ENCODE results near the gene RIPOR3. TPM values are rescaled to one million over a fixed set of nuclear protein-coding genes. Genes with fewer than 3 reads are reported as not detected.
A peak's percentile ranks its signal among the peaks of the same experiment; 100 is the strongest.

Gene RIPOR3
- total RNA-seq, 1 experiment from 2014 or later: 1.1 TPM

DNA sequence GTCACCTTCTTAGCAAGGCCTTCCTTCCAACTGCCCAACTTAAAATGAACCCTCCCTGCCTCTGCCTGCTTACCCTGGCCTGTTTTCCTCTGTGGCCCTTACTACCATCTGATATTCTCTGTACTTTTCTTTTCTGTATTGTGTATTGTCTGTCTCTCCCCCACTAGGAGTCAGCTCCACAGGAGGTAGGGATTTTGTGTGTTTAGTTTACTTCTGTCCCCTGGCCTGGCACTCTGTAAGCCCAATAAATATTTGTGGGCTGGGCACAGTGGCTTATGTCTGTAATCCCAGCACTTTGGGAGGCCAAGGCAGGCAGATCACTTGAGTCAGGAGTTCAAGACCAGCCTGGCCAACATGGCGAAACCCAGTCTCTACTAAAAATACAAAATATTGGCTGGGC, 72.8 kb downstream of the RIPOR3 start:
- H3K36me3 ChIP-seq (replicated peaks; ENCODE audit: control insufficient read depth, insufficient read depth, low read length): no peaks in the 10 kb centered on the region

DNA sequence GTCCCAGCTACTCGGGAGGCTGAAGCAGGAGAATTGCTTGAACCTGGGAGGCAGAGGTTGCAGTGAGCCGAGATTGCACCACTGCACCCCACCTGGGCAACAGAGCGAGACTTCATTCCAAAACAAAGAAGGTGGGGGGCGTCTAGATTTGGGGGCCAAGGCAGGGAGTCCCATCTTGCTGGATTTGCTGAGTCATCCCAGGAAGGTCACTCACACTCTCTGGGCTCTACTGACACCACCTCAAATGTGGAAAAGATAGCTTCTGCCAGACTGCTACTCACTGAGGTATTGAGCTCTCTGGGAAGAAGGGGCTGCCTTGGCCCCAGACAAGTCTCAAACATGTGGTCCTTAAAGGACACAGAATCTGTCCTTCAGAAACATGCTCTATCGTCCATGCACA, 74.3 kb downstream of the RIPOR3 start:
- H3K27me3 ChIP-seq (ENCODE audit: control insufficient read depth, insufficient read depth, low read length): no peaks in the 10 kb centered on the region
- no peak for DNase-seq

More for the DNA sequence above, 72.8 kb downstream of the RIPOR3 start:
- DNase-seq: no peak
- Histone ChIP-seq H3K27me3 (ENCODE audit: control insufficient read depth, insufficient read depth, low read length) (no peaks in the 10 kb centered on the region), H3K4me3 (ENCODE audit: insufficient read depth, low read depth, low read length) (no peak overlapping the region)

GRCh38 chr20:50615407-50615806, 75.9 kb downstream of the RIPOR3 start:
- no peaks in the 10 kb centered on the region for H3K27me3 ChIP-seq (ENCODE audit: control insufficient read depth, insufficient read depth, low read length)
- DNase-seq: no peak
- H3K4me3 ChIP-seq (ENCODE audit: insufficient read depth, low read depth, low read length): no peak overlapping the region
- H3K36me3 ChIP-seq (replicated peaks; ENCODE audit: control insufficient read depth, insufficient read depth, low read length): no peaks in the 10 kb centered on the region

More for the DNA sequence above, 74.3 kb downstream of the RIPOR3 start:
- H3K36me3 ChIP-seq (replicated peaks; ENCODE audit: control insufficient read depth, insufficient read depth, low read length): no peaks in the 10 kb centered on the region
- no peak overlapping the region for H3K4me3 ChIP-seq (ENCODE audit: insufficient read depth, low read depth, low read length)

DNA sequence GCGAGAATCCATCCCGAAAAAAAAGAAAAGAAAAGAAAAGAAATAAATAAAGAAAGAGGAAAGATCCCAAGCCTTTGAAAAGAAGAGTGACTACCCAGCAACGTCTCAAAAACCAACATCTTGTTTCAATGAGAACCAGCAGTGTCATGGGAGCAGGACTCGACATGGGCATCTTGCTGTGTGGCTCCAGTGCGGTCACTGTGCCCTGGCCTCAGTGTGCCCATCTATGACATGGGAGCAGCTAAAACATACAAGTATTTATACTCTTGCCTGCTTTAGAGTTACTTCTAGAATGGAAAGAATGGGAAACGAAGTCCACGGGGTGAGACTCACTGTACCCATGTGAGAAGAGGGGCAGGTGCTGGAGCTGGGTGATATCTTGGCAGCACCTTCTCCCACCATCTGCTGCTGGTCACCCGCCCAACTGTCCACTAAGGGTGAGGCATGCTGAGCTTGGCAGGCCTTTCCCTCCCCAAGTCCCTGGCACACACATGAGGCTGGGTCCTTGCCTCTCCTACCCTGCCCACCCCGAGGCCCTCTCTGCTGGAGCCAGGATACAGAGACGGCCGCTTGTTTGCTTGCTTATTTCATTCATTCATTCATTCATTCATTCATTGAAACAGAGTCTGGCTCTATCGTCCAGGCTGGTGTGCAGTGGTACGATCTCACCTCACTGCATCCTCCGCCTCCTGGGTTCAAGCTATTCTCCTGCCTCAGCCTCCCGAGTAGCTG, 77.7 kb downstream of the RIPOR3 start:
- DNase-seq: no peak
- H3K36me3 ChIP-seq (replicated peaks; ENCODE audit: control insufficient read depth, insufficient read depth, low read length): no peaks in the 10 kb centered on the region
- H3K27me3 ChIP-seq (ENCODE audit: control insufficient read depth, insufficient read depth, low read length): no peaks in the 10 kb centered on the region
- no peak overlapping the region for H3K4me3 ChIP-seq (ENCODE audit: insufficient read depth, low read depth, low read length)

DNA sequence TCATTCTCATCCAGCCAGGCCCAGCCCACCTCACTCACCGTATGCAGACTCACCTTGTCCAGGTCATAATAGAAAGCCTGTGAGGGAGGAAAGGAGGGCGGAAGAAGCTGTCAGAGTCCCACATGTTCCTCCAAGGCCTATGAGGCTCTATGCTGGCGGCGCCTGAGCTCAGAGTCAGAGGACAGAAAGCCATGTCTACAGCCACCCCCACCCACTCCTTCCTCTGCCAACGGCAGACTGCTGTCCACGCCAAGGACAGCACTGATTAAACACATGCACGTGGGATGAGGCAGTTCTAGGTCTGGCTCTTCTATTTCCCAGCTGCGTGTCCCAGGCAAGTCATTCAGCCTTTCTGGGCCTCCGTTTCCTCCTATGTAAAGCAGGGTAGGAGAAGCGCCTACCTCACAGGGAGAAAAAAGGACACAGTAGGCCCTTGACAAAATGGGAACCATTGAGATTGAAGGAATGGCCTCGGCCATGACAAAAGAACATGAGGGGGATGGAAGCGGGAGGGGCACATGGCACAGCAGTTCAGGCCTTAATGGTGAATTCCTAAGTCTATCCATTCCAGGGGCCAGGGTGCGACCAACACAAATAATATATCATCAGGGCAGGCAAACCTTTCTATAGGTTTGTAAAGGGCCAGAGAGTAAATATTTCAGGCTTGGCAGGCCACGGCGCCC, 80.1 kb downstream of the RIPOR3 start:
- Histone ChIP-seq H3K4me3 (ENCODE audit: insufficient read depth, low read depth, low read length) (no peak overlapping the region), H3K27me3 (ENCODE audit: control insufficient read depth, insufficient read depth, low read length) (no peaks in the 10 kb centered on the region), H3K36me3 (replicated peaks; ENCODE audit: control insufficient read depth, insufficient read depth, low read length) (no peaks in the 10 kb centered on the region)
- DNase-seq: peak; percentile 57

- DNase-seq: peak; percentile 61
- no peaks in the 10 kb centered on the region for H3K36me3 ChIP-seq (replicated peaks; ENCODE audit: control insufficient read depth, insufficient read depth, low read length)
Observed at GRCh38 chr20:50610212-50610718, 81.1 kb downstream of the RIPOR3 start.

DNA sequence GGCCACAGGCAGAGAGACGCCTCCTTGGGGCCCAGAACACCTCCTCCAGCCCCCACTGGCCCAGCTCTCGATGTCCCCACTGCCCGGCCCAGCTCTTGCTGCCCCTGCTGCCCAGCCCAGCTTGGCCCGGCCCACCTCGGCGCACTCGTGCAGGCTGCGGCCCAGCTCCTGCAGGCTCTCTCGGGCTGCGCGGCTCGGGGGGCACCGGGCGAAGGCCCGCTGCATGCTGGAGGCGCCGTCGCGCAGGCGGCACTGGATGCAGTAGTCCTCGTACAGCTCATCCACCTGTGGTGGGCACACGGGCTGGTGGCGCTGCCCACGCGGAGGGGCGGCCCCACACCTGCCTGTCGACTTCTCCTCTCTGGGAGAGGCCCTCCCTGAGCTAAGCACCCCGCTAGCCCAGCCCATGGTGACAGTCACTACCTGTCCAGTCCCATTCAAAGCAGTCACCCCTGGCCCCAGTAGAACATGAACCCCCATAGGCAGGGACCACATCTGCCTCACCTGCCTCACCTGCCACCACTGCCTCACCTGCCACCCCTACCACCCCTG, 81.8 kb downstream of the RIPOR3 start:
- Histone ChIP-seq H3K27me3 (ENCODE audit: control insufficient read depth, insufficient read depth, low read length) (no peaks in the 10 kb centered on the region), H3K4me3 (ENCODE audit: insufficient read depth, low read depth, low read length) (no peak overlapping the region), H3K36me3 (replicated peaks; ENCODE audit: control insufficient read depth, insufficient read depth, low read length) (no peaks in the 10 kb centered on the region)
- DNase-seq: peak; percentile 64

More at GRCh38 chr20:50610212-50610718, 81.1 kb downstream of the RIPOR3 start:
- Histone ChIP-seq H3K27me3 (ENCODE audit: control insufficient read depth, insufficient read depth, low read length) (no peaks in the 10 kb centered on the region), H3K4me3 (ENCODE audit: insufficient read depth, low read depth, low read length) (no peak overlapping the region)

GRCh38 chr20:50608750-50609104, 82.6 kb downstream of the RIPOR3 start:
- H3K4me3 ChIP-seq (ENCODE audit: insufficient read depth, low read depth, low read length): no peak overlapping the region
- DNase-seq: no peak
- no peaks in the 10 kb centered on the region for H3K27me3 ChIP-seq (ENCODE audit: control insufficient read depth, insufficient read depth, low read length)
- H3K36me3 ChIP-seq (replicated peaks; ENCODE audit: control insufficient read depth, insufficient read depth, low read length): no peaks in the 10 kb centered on the region

DNA sequence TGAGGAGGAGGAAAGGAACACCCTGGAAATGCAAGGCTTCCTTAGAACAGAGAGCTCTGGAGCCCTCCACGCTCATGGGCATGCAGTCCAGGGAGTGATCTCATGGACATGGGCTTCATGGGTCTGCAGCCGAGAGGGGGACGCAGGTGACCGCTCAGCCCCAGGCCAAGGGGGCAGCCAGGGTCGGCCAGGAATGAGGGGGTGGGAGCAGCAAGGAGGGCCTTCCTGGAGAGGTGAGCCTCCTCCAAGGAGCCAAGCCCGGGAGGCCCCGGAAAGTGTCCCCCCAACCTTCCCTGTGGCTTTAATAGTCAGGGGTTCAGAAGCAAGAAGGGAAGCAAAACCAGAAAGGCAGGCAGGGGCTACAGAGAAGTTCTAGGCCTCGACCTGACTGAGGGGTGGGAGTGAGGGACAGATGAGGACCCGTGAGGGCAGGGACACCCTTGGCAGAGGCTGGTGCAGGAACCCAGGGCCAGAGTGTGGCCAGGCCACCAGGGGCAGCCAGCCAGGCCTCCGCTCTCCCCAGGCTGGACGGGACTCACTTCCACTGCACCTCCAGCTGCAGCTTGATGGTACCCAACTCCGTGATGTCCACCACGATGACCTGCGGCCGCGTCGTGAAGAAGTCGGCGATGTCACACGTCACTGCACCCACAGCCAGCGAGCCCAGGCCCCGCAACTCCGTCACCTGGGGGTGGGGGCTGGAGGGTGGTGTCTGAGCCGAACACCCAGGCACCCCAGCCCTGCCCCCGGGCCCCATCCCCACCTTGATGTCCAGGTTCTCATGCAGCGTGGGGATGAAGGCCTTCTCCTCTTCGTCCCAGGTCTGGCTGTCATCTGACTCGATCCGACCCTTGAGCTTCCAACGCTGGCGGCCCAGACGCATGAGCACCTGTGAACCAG, 83.2 kb downstream of the RIPOR3 start:
- Histone ChIP-seq H3K36me3 (replicated peaks; ENCODE audit: control insufficient read depth, insufficient read depth, low read length) (no peaks in the 10 kb centered on the region), H3K27me3 (ENCODE audit: control insufficient read depth, insufficient read depth, low read length) (no peaks in the 10 kb centered on the region), H3K4me3 (ENCODE audit: insufficient read depth, low read depth, low read length) (no peak overlapping the region)
- DNase-seq: peak; percentile 58

- Histone ChIP-seq H3K4me3 (ENCODE audit: insufficient read depth, low read depth, low read length) (no peak overlapping the region), H3K27me3 (ENCODE audit: control insufficient read depth, insufficient read depth, low read length) (no peaks in the 10 kb centered on the region), H3K36me3 (replicated peaks; ENCODE audit: control insufficient read depth, insufficient read depth, low read length) (no peaks in the 10 kb centered on the region)
- no peak for DNase-seq
Observed at GRCh38 chr20:50607436-50607835, 83.9 kb downstream of the RIPOR3 start.

GRCh38 chr20:50605136-50605535, 86.2 kb downstream of the RIPOR3 start:
- DNase-seq: no peak
- Histone ChIP-seq H3K4me3 (ENCODE audit: insufficient read depth, low read depth, low read length) (no peak overlapping the region), H3K27me3 (ENCODE audit: control insufficient read depth, insufficient read depth, low read length) (no peaks in the 10 kb centered on the region), H3K36me3 (replicated peaks; ENCODE audit: control insufficient read depth, insufficient read depth, low read length) (no peaks in the 10 kb centered on the region)

- no peak overlapping the region for H3K4me3 ChIP-seq (ENCODE audit: insufficient read depth, low read depth, low read length)
- H3K36me3 ChIP-seq (replicated peaks; ENCODE audit: control insufficient read depth, insufficient read depth, low read length): no peaks in the 10 kb centered on the region
- no peak for DNase-seq
- no peaks in the 10 kb centered on the region for H3K27me3 ChIP-seq (ENCODE audit: control insufficient read depth, insufficient read depth, low read length)
Observed at GRCh38 chr20:50604451-50604850, 86.9 kb downstream of the RIPOR3 start.

DNA sequence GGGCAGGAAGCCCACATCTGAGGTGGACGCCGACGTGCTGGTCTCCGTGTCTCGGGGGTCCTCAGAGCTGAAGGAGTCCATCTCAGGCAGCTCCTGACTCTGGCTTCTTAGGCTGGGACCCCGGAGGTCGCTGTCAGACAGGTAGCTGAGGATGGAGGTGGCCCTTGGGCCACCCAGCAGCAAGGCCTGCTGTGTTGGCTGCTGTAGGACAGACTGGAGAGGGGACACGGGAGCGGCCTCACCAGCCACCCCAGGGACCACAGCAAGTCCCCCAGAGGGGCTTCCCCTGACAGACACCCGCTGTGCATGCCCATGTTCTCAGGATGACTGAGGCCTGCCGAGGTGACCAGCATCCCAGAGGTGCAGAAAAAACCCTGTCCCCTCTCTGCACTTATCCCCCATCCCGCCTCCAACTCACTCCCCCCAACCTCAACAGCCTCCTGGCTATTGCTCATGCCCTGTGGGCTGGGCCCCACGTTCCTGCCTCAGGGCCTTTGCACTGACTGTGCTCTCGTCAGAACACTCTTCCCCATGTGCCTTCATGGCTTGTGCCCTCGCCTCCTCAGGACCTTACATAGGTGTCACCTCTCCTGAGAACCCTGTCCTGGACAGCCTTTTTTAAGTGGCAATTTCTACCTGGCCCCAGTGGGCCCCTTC, 88.8 kb downstream of the RIPOR3 start:
- no peaks in the 10 kb centered on the region for H3K36me3 ChIP-seq (replicated peaks; ENCODE audit: control insufficient read depth, insufficient read depth, low read length)

More for the DNA sequence above, 88.8 kb downstream of the RIPOR3 start:
- no peaks in the 10 kb centered on the region for H3K27me3 ChIP-seq (ENCODE audit: control insufficient read depth, insufficient read depth, low read length)
- no peak overlapping the region for H3K4me3 ChIP-seq (ENCODE audit: insufficient read depth, low read depth, low read length)
- no peak for DNase-seq

Measured in H7 (cell line).